ENCODE data around the gene ATG9B.

DNA sequence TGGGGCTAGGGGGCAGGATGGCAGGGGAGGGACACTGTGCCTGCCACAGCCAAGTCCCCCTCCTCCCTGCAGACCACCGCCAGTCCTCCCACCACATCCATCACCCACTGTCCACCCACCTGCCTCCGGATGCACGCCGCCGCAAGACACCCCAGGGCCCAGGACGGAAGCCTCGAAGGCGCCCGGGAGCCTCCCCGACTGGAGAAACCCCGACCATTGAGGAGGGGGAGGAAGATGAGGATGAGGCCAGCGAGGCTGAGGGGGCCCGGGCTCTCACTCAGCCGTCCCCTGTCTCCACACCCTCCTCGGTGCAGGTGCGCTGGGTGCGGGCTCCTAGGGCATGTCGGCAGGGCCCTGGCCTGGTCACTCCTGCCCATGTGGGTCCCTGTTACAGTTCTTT lies 40.2 kb upstream of the ATG9B start:
- TF ChIP-seq, protein P1, sequence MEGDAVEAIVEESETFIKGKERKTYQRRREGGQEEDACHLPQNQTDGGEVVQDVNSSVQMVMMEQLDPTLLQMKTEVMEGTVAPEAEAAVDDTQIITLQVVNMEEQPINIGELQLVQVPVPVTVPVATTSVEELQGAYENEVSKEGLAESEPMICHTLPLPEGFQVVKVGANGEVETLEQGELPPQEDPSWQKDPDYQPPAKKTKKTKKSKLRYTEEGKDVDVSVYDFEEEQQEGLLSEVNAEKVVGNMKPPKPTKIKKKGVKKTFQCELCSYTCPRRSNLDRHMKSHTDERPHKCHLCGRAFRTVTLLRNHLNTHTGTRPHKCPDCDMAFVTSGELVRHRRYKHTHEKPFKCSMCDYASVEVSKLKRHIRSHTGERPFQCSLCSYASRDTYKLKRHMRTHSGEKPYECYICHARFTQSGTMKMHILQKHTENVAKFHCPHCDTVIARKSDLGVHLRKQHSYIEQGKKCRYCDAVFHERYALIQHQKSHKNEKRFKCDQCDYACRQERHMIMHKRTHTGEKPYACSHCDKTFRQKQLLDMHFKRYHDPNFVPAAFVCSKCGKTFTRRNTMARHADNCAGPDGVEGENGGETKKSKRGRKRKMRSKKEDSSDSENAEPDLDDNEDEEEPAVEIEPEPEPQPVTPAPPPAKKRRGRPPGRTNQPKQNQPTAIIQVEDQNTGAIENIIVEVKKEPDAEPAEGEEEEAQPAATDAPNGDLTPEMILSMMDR (IDR thresholded peaks at IDR 0.05) = no peak
- TF ChIP-seq POLR2AphosphoS5 (IDR thresholded peaks at IDR 0.05) = no peak
